HCT116 (cell line): ENCODE data around the gene CFAP61.

Source experiments
- ATF3 ChIP-seq: IDR thresholded peaks from 2 replicates; pipeline ENCODE4 v1.6.1; 2012
- CBX3 ChIP-seq: IDR thresholded peaks from 2 replicates; pipeline ENCODE4 v1.6.1; 2012; ENCODE audit warnings: low read depth
- CEBPB ChIP-seq: IDR thresholded peaks from 2 replicates; pipeline ENCODE4 v1.6.1; 2012; ENCODE audit warnings: low read depth
- CTCF ChIP-seq, 3 experiments: fragments of 200-600 bp in 1 of 3; sonication (generic) in 1 of 3; IDR thresholded peaks in 2 of 3; conservative IDR thresholded peaks in 1 of 3; 2 replicates each; pipeline ENCODE4 v1.5.1; 2012 to 2017; ENCODE audit warnings: low read depth in 2 of 3, low read length in 2 of 3, antibody characterized with exemption in 1 of 3, borderline replicate concordance in 1 of 3, control low read depth in 1 of 3, mild to moderate bottlenecking in 1 of 3, mixed read lengths in 1 of 3, mixed run types in 1 of 3, moderate library complexity in 1 of 3; ENCODE audit not compliant: insufficient read depth in 1 of 3
- EZH2 ChIP-seq: fragments of 200-600 bp; sonication (generic); IDR thresholded peaks from 2 replicates; pipeline ENCODE4 v1.6.1; 2017; ENCODE audit warnings: antibody characterized with exemption, mixed run types
- EZH2phosphoT487 ChIP-seq: fragments of 200-600 bp; IDR thresholded peaks from 2 replicates; pipeline ENCODE4 v1.6.1; 2018; ENCODE audit warnings: antibody characterized with exemption, borderline replicate concordance
- MAX ChIP-seq: IDR thresholded peaks from 2 replicates; pipeline ENCODE4 v1.6.1; 2012
- POLR2A ChIP-seq: IDR thresholded peaks from 2 replicates; pipeline ENCODE4 v1.7.0; 2011; ENCODE audit warnings: borderline replicate concordance; ENCODE audit not compliant: insufficient read depth, insufficient read length; ENCODE audit errors: extremely low read depth
- REST ChIP-seq: IDR thresholded peaks from 2 replicates; pipeline ENCODE4 v1.6.1; 2012; ENCODE audit warnings: low read depth
- ZFX ChIP-seq: fragments of 450-650 bp; IDR thresholded peaks from 2 replicates; pipeline ENCODE4 v1.6.1; 2017

GRCh38 chr20:20022498-20022897 lies 29.8 kb upstream of the CFAP61 start:
- TF ChIP-seq CEBPB = no peak
- TF ChIP-seq CTCF (IDR thresholded peaks at IDR 0.05 in 2 of 3, conservative IDR thresholded peaks at IDR 0.05 in 1 of 3; ENCODE audit: borderline replicate concordance in 1 of 3, insufficient read depth in 1 of 3, low read depth in 2 of 3, low read length in 2 of 3) = no peak
- TF ChIP-seq EZH2 = no peak
- TF ChIP-seq ZFX = no peak
- no peak for TF ChIP-seq MAX
- TF ChIP-seq EZH2phosphoT487 = no peak
- no peak for TF ChIP-seq ATF3
- no peak for TF ChIP-seq REST
- TF ChIP-seq CBX3 = no peak
- TF ChIP-seq POLR2A = no peak
